ENCODE data around the gene DENR.
"Not testable (repeated sequence)": the region's sequence is repeated elsewhere in the genome, so short reads cannot be mapped to it uniquely, and the experiment has no call there.

- not testable (repeated sequence) for TF ChIP-seq YY1 (IDR thresholded peaks at IDR 0.05; ENCODE audit: insufficient read depth, insufficient read length); SUZ12 (IDR thresholded peaks at IDR 0.05; ENCODE audit: extremely low read depth, insufficient read depth, insufficient read length)
Observed at GRCh38 chr12:122702890-122703611, 49.6 kb upstream of the DENR start, which contains the start of gene HCAR2.

All from NT2/D1 (cell line).